Endothelial cell of umbilical vein (primary cell): ENCODE measurements around the gene RPLP1. TPM values are rescaled to one million over a fixed set of nuclear protein-coding genes. Genes with fewer than 3 reads are reported as not detected.

Experiments used
- BruUV-seq: library from RNA; stranded (reverse); fragments of 400-500 nt; replicated peaks from 2 replicates; lab custom pipeline; 2021; lab: Mats Ljungman, UMichigan
- CTCF ChIA-PET: fragments of 300-600, 350-600 bp; sonication (Branson Sonifier 250); formaldehyde crosslinking; loops from one replicate; lab custom pipeline; 2021; ENCODE audit warnings: antibody characterized with exemption, inconsistent platforms; lab: Charles Lee
- POLR2A ChIA-PET: fragments of 300-600, 350-600 bp; sonication (Branson Sonifier 250); formaldehyde crosslinking; loops from one replicate; lab custom pipeline; 2021; ENCODE audit warnings: antibody characterized with exemption, inconsistent platforms; lab: Charles Lee
- DNase-seq: peaks from one replicate; pipeline ENCODE4 v3.0.0-alpha.2; 2011; ENCODE audit warnings: low read depth, low spot score
- FAIRE-seq: peaks from 2 replicates; lab custom pipeline; 2011; peaks lifted over from hg19 to GRCh38; lab: Jason Lieb, UNC
- H2AFZ ChIP-seq: 2 replicates; pipeline ENCODE4 v1.6.0; 2012; ENCODE audit warnings: low read depth, low read length, control low read depth, inconsistent platforms
- H3K27ac ChIP-seq: 2 replicates; pipeline ENCODE4 v1.5.1; 2011; ENCODE audit warnings: low read depth, mild to moderate bottlenecking, control low read depth, low read length, moderate library complexity; ENCODE audit not compliant: insufficient read depth
- H3K27me3 ChIP-seq, 2 experiments: 2 replicates each; pipeline versions ENCODE4 v1.6.0 to v1.6.1; 2011; ENCODE audit warnings: low read length in 2 of 2, mixed read lengths in 1 of 2; ENCODE audit not compliant: control insufficient read depth in 2 of 2, insufficient read depth in 2 of 2
- H3K36me3 ChIP-seq, 2 experiments: 2 replicates in 1 of 2; 3 replicates in 1 of 2; pipeline ENCODE4 v1.5.1; 2011; ENCODE audit warnings: low read length in 2 of 2, mild to moderate bottlenecking in 1 of 2, moderate library complexity in 1 of 2; ENCODE audit not compliant: control insufficient read depth in 2 of 2, insufficient read depth in 2 of 2; ENCODE audit errors: extremely low read depth in 1 of 2
- H3K4me1 ChIP-seq: 3 replicates; pipeline ENCODE4 v1.5.1; 2011; ENCODE audit warnings: mild to moderate bottlenecking, low read length; ENCODE audit not compliant: control insufficient read depth, insufficient read depth; ENCODE audit errors: extremely low read depth
- H3K4me2 ChIP-seq: 2 replicates; pipeline ENCODE4 v1.6.1; 2011; ENCODE audit warnings: low read length, control low read depth, mixed read lengths; ENCODE audit not compliant: insufficient read depth
- H3K4me3 ChIP-seq, 3 experiments: fragments of 200-600 bp in 1 of 3; sonication (generic), shearing (Covaris generic) in 1 of 3; replicated peaks in 1 of 3; 2 replicates each; pipeline ENCODE4 v1.5.1; 2011 to 2016; ENCODE audit warnings: control low read depth in 3 of 3, low read length in 3 of 3, mild to moderate bottlenecking in 2 of 3, inconsistent platforms in 1 of 3, low read depth in 1 of 3, moderate library complexity in 1 of 3; ENCODE audit not compliant: insufficient read depth in 1 of 3
- H3K79me2 ChIP-seq: 2 replicates; pipeline ENCODE4 v1.6.0; 2012; ENCODE audit warnings: low read length, inconsistent platforms; ENCODE audit not compliant: control insufficient read depth, insufficient read depth
- H3K9ac ChIP-seq: replicated peaks from 2 replicates; pipeline ENCODE3; 2011; ENCODE audit warnings: low read length, control low read depth; ENCODE audit not compliant: insufficient read depth; ENCODE audit errors: extremely low read depth
- H3K9me1 ChIP-seq: replicated peaks from 3 replicates; pipeline ENCODE4 v1.6.0; 2011; ENCODE audit warnings: mild to moderate bottlenecking, low read length; ENCODE audit not compliant: control insufficient read depth, insufficient read depth; ENCODE audit errors: extremely low read depth
- H3K9me3 ChIP-seq: replicated peaks from 2 replicates; pipeline ENCODE4 v1.5.1; 2012; ENCODE audit warnings: low read length, inconsistent platforms; ENCODE audit not compliant: control insufficient read depth, insufficient read depth
- H4K20me1 ChIP-seq: replicated peaks from 2 replicates; pipeline ENCODE3; 2011; ENCODE audit warnings: mild to moderate bottlenecking, low read length; ENCODE audit not compliant: control insufficient read depth, insufficient read depth; ENCODE audit errors: extremely low read depth
- CTCF ChIP-seq, 2 donors: IDR thresholded peaks; 1 replicate in 1 of 2; 2 replicates in 1 of 2; pipeline ENCODE4 v1.5.1; 2011; ENCODE audit warnings: low read length in 2 of 2, mild to moderate bottlenecking in 2 of 2, moderate library complexity in 2 of 2, control low read depth in 1 of 2, inconsistent platforms in 1 of 2, low read depth in 1 of 2; ENCODE audit not compliant: insufficient read depth in 1 of 2; ENCODE audit errors: extremely low read depth in 1 of 2
- EZH2 ChIP-seq: IDR thresholded peaks from 2 replicates; pipeline ENCODE4 v1.6.1; 2012; ENCODE audit warnings: borderline replicate concordance, low read depth, mild to moderate bottlenecking, moderate library complexity, low read length, inconsistent platforms; ENCODE audit not compliant: severe bottlenecking
- FOS ChIP-seq: IDR thresholded peaks from 2 replicates; pipeline ENCODE4 v1.6.1; 2011; ENCODE audit warnings: mild to moderate bottlenecking, low read length, moderate library complexity, borderline replicate concordance; ENCODE audit not compliant: insufficient read depth
- GATA2 ChIP-seq: IDR thresholded peaks from 2 replicates; pipeline ENCODE4 v1.7.0; 2011; ENCODE audit warnings: low read depth, mild to moderate bottlenecking, moderate library complexity, mixed read lengths, low read length; ENCODE audit not compliant: insufficient read length, insufficient read depth
- JUN ChIP-seq: IDR thresholded peaks from 2 replicates; pipeline ENCODE4 v1.6.1; 2011; ENCODE audit warnings: borderline replicate concordance, low read depth; ENCODE audit not compliant: insufficient read length, insufficient read depth
- MAX ChIP-seq: IDR thresholded peaks from 2 replicates; pipeline ENCODE4 v1.6.1; 2011; ENCODE audit not compliant: insufficient read depth, insufficient read length
- MYC ChIP-seq: IDR thresholded peaks from one replicate; pipeline ENCODE4 v1.6.1; 2011; ENCODE audit warnings: mild to moderate bottlenecking, low read depth, low read length
- POLR2A ChIP-seq: IDR thresholded peaks from 2 replicates; pipeline ENCODE4 v1.6.1; 2012; ENCODE audit warnings: low read depth, mild to moderate bottlenecking, control low read depth, low read length
- POLR2AphosphoS5 ChIP-seq: IDR thresholded peaks from 2 replicates; pipeline ENCODE4 v1.6.1; 2012; ENCODE audit warnings: low read depth, mild to moderate bottlenecking, control low read depth, low read length, moderate library complexity; ENCODE audit not compliant: insufficient read depth
- dilution Hi-C: fragments of 300-500 bp; cut with MboI; formaldehyde crosslinking; loops from one replicate; pipeline ENCODE4 v1.15.0; 2019; ENCODE audit warnings: low sequenced_read_pairs; ENCODE audit not compliant: extremely low pct_ligation_motif_present
- intact Hi-C: fragments of 100-400 bp; cut with micrococcal nuclease; formaldehyde crosslinking; loops from one replicate; pipeline ENCODE4 v1.10.0; 2022
- polyA plus RNA-seq, 4 experiments: library from polyadenylated mRNA; depleted of rRNA in 3 of 4; stranded (reverse) in 3 of 4; unstranded in 1 of 4; fragments of >200 nt; gene quantifications; 2 replicates each; pipeline versions ENCODE4 v1.2.1 to v1.2.3, GENCODE V29; 2011 to 2012; ENCODE audit warnings: missing spikeins in 1 of 4
- total RNA-seq: library from RNA; stranded (reverse); gene quantifications from 2 replicates; pipeline ENCODE4 v1.2.3, GENCODE V29; 2021

The RPLP1 gene
- total and polyA plus RNA-seq, 2 donors (not counting 3 experiments of a cell fraction or from before 2014, with no cell fraction given): 1,603 to 2,985 TPM

- TF ChIP-seq MAX (no peak), FOS (no peak), EZH2 (no peak), POLR2A (no peak), GATA2 (no peak), MYC (no peak), JUN (no peak)
- POLR2A ChIA-PET: no interaction called here
- dilution Hi-C loops (no loop called here), intact Hi-C loops (no loop called here)
- no peaks in the 10 kb centered on the region for H3K9me3 ChIP-seq
- H4K20me1 ChIP-seq: no peaks in the 10 kb centered on the region
- H3K9ac ChIP-seq: no peak overlapping the region
- H3K27ac ChIP-seq: no peak overlapping the region
- H3K36me3 ChIP-seq: no peaks in the 10 kb centered on the region
- no peak overlapping the region for H3K4me2 ChIP-seq
- H3K27me3 ChIP-seq: no peaks in the 10 kb centered on the region
- H3K9me1 ChIP-seq: no peaks in the 10 kb centered on the region
- H2AFZ ChIP-seq: no peak overlapping the region
- no peaks in the 10 kb centered on the region for H3K4me1 ChIP-seq
- DNase-seq (no peak), FAIRE-seq (no peak)
- no TSS peak for BruUV-seq
- H3K4me3 ChIP-seq: no peak overlapping the region
- H3K79me2 ChIP-seq: no peaks in the 10 kb centered on the region
- CTCF ChIA-PET: no interaction called here
Measured at GRCh38 chr15:69497667-69498066, 45.0 kb downstream of the RPLP1 start.

- no peaks in the 10 kb centered on the region for H3K27me3 ChIP-seq
- ChIA-PET POLR2A (no interaction called here), CTCF (no interaction called here)
- H3K9ac ChIP-seq: no peak overlapping the region
- H3K36me3 ChIP-seq: no peaks in the 10 kb centered on the region
- H3K27ac ChIP-seq: no peak overlapping the region
- no peak for DNase-seq
- no peak for TF ChIP-seq MAX
- TF ChIP-seq MYC: no peak
- TF ChIP-seq CTCF (IDR thresholded peaks at IDR 0.05; ENCODE audit: extremely low read depth in 1 of 2, insufficient read depth in 1 of 2, low read depth in 1 of 2, low read length in 2 of 2): no peak
- TF ChIP-seq POLR2A: no peak
- no peak for TF ChIP-seq POLR2AphosphoS5
- no peak for TF ChIP-seq JUN
- no peak for TF ChIP-seq EZH2
- no peak for TF ChIP-seq GATA2
- TF ChIP-seq FOS: no peak
- BruUV-seq: no TSS peak
- no peak for FAIRE-seq
- no peaks in the 10 kb centered on the region for H3K79me2 ChIP-seq
- dilution Hi-C loops (no loop called here), intact Hi-C loops (no loop called here)
- no peaks in the 10 kb centered on the region for H3K9me3 ChIP-seq
- H3K4me1 ChIP-seq: no peaks in the 10 kb centered on the region
- H3K9me1 ChIP-seq: no peaks in the 10 kb centered on the region
- H3K4me2 ChIP-seq: no peak overlapping the region
- H4K20me1 ChIP-seq: no peaks in the 10 kb centered on the region
- H2AFZ ChIP-seq: no peak overlapping the region
- no peak overlapping the region for H3K4me3 ChIP-seq
Measured at GRCh38 chr15:69498282-69498681, 45.7 kb downstream of the RPLP1 start.
